HepG2 (cell line): ENCODE measurements around the gene MREG. TPM values are rescaled to one million over a fixed set of nuclear protein-coding genes. Genes with fewer than 3 reads are reported as not detected.

Experiments
- DMTF1 ChIP-seq: sonication (generic); formaldehyde crosslinking; IDR thresholded peaks from 2 replicates; pipeline ENCODE4 v1.4.0; 2020; ENCODE audit warnings: mild to moderate bottlenecking, missing genetic modification reagents
- GTF3A ChIP-seq: sonication (generic); formaldehyde crosslinking; conservative IDR thresholded peaks from 2 replicates; pipeline ENCODE4 v1.4.0; 2020; ENCODE audit warnings: mild to moderate bottlenecking, missing genetic modification reagents
- IRF1 ChIP-seq: sonication (generic); formaldehyde crosslinking; IDR thresholded peaks from 2 replicates; pipeline ENCODE4 v1.4.0; 2020; ENCODE audit warnings: low read depth, mild to moderate bottlenecking, missing genetic modification reagents
- MAFF ChIP-seq: IDR thresholded peaks from 2 replicates; pipeline ENCODE4 v1.6.1; 2011; ENCODE audit warnings: low read depth, low read length, improper control_type of control experiment
- MATR3 ChIP-seq: sonication (generic); formaldehyde crosslinking; IDR thresholded peaks from 2 replicates; pipeline ENCODE4 v1.4.0; 2020; ENCODE audit warnings: missing genetic modification reagents
- PAXIP1 ChIP-seq: sonication (generic); formaldehyde crosslinking; conservative IDR thresholded peaks from 2 replicates; pipeline ENCODE4 v1.4.0; 2020; ENCODE audit warnings: mild to moderate bottlenecking, missing genetic modification reagents, moderate library complexity
- PBX3 ChIP-seq: sonication (generic); formaldehyde crosslinking; IDR thresholded peaks from 2 replicates; pipeline ENCODE4 v1.8.1; 2023; ENCODE audit warnings: missing genetic modification reagents, inconsistent platforms, borderline replicate concordance
- PRPF4 ChIP-seq: fragments of 200-400 bp; formaldehyde crosslinking; IDR thresholded peaks from 2 replicates; pipeline ENCODE4 v1.6.1; 2016; ENCODE audit warnings: low read length, low read depth; ENCODE audit not compliant: poor library complexity, severe bottlenecking
- ZBTB25 ChIP-seq: IDR thresholded peaks from 2 replicates; pipeline ENCODE4 v1.6.1; 2018; ENCODE audit warnings: missing genetic modification reagents
- ZFAT ChIP-seq: sonication (generic); formaldehyde crosslinking; conservative IDR thresholded peaks from 2 replicates; pipeline ENCODE4 v1.8.1; 2023; ENCODE audit warnings: missing genetic modification reagents, inconsistent platforms
- ZNF280B ChIP-seq: sonication (generic); formaldehyde crosslinking; IDR thresholded peaks from 2 replicates; pipeline ENCODE4 v1.5.0; 2020; ENCODE audit warnings: missing genetic modification reagents, mild to moderate bottlenecking, borderline replicate concordance
- ZNF282 ChIP-seq: fragments of 450-650 bp; IDR thresholded peaks from 2 replicates; pipeline ENCODE4 v1.6.1; 2018; ENCODE audit not compliant: partially characterized antibody
- ZNF512B ChIP-seq: sonication (generic); formaldehyde crosslinking; IDR thresholded peaks from 2 replicates; pipeline ENCODE4 v1.5.1; 2020; ENCODE audit warnings: missing genetic modification reagents, mild to moderate bottlenecking, borderline replicate concordance
- polyA plus RNA-seq, 8 experiments: library from polyadenylated mRNA; depleted of rRNA in 3 of 8; stranded (reverse) in 7 of 8; unstranded in 1 of 8; fragments of >200 nt; fragmentation: Illumina TruSeq in 4 of 8; extraction: Trizol in 4 of 8; gene quantifications; 2 replicates each; pipeline versions ENCODE4 v1.2.1 to v1.2.3, GENCODE V29; 2011 to 2016; ENCODE audit warnings: low read depth in 4 of 8, missing spikeins in 1 of 8, mixed read lengths in 1 of 8; ENCODE audit not compliant: insufficient read depth in 1 of 8
- total RNA-seq, 5 experiments: library from RNA; depleted of rRNA; stranded (reverse); fragments of >200 nt; fragmentation: Illumina TruSeq; extraction: Trizol; gene quantifications; 2 replicates each; pipeline ENCODE4 v1.2.3, GENCODE V29; 2016; ENCODE audit warnings: low read depth in 1 of 5

Gene MREG
- total and polyA plus RNA-seq, 2 of the 13 experiments (the other 11 are each of a cell fraction or from before 2014, with no cell fraction given), result 7.5 to 23.3 TPM

GRCh38 chr2:215920244-215921100 is 92.9 kb downstream of the MREG start (continued):
- TF ChIP-seq DMTF1 (no peak), MATR3 (no peak), ZBTB25 (CRISPR knock-in tag) (no peak), ZNF512B (CRISPR knock-in tag) (no peak), MAFF (0 out of 2 replicates have a peak, but pooled peaks have one; percentile 25), ZNF280B (CRISPR knock-in tag) (no peak), GTF3A (CRISPR knock-in tag) (no peak), PBX3 (no peak), IRF1 (no peak), PAXIP1 (CRISPR knock-in tag) (peak; percentile 51; the same call in 1 of the 2 replicates), ZFAT (CRISPR knock-in tag) (no peak), PRPF4 (no peak), ZNF282 (no peak)
